Hepatocyte (in vitro differentiated cells): ENCODE results near the gene NTPCR. TPM values are rescaled to one million over a fixed set of nuclear protein-coding genes. Genes with fewer than 3 reads are reported as not detected.

Experiments used
- DNase-seq: peaks from one replicate; pipeline ENCODE4 v3.0.0-alpha.2; 2016; ENCODE audit warnings: low spot score
- H2AFZ ChIP-seq: fragments of 200-600 bp; sonication (generic); 2 replicates; pipeline ENCODE4 v1.6.0; 2016; ENCODE audit warnings: antibody characterized with exemption, mild to moderate bottlenecking
- H3K27ac ChIP-seq: fragments of 200-600 bp; sonication (generic); 2 replicates; pipeline ENCODE4 v1.5.1; 2016; ENCODE audit warnings: mild to moderate bottlenecking
- H3K27me3 ChIP-seq: fragments of 200-600 bp; sonication (generic); 2 replicates; pipeline ENCODE4 v1.6.1; 2016
- H3K36me3 ChIP-seq: fragments of 200-600 bp; sonication (generic); replicated peaks from 2 replicates; pipeline ENCODE4 v1.5.1; 2016; ENCODE audit warnings: low read depth; ENCODE audit not compliant: insufficient read depth
- H3K4me1 ChIP-seq: fragments of 200-600 bp; sonication (generic); 2 replicates; pipeline ENCODE4 v1.5.1; 2016; ENCODE audit warnings: mild to moderate bottlenecking, moderate library complexity; ENCODE audit not compliant: insufficient read depth
- H3K4me2 ChIP-seq: fragments of 200-600 bp; sonication (generic); 2 replicates; pipeline ENCODE4 v1.6.0; 2016
- H3K4me3 ChIP-seq: fragments of 200-600 bp; sonication (generic); 2 replicates; pipeline ENCODE4 v1.5.1; 2016; ENCODE audit warnings: mild to moderate bottlenecking
- H3K79me2 ChIP-seq: fragments of 200-600 bp; sonication (generic); 2 replicates; pipeline ENCODE4 v1.6.0; 2017; ENCODE audit warnings: mild to moderate bottlenecking
- H3K9me2 ChIP-seq: fragments of 200-600 bp; sonication (generic); replicated peaks from 2 replicates; pipeline ENCODE4 v1.6.0; 2017; ENCODE audit warnings: mild to moderate bottlenecking; ENCODE audit not compliant: insufficient read depth
- H3K9me3 ChIP-seq: fragments of 200-600 bp; sonication (generic); 2 replicates; pipeline ENCODE4 v1.5.1; 2016; ENCODE audit warnings: low read depth, mild to moderate bottlenecking
- H4K20me1 ChIP-seq: fragments of 200-600 bp; sonication (generic); 2 replicates; pipeline ENCODE4 v1.6.0; 2016; ENCODE audit warnings: mild to moderate bottlenecking; ENCODE audit not compliant: insufficient read depth, poor library complexity, severe bottlenecking
- EZH2 ChIP-seq: fragments of 200-600 bp; sonication (generic); IDR thresholded peaks from 2 replicates; pipeline ENCODE4 v1.6.1; 2016; ENCODE audit warnings: antibody characterized with exemption, mild to moderate bottlenecking, borderline replicate concordance
- EZH2phosphoT487 ChIP-seq: fragments of 200-600 bp; sonication (generic); IDR thresholded peaks from one replicate; pipeline ENCODE4 v1.6.1; 2018; ENCODE audit warnings: antibody characterized with exemption, mild to moderate bottlenecking, low read depth, moderate library complexity; ENCODE audit not compliant: unreplicated experiment, severe bottlenecking
- WGBS: methylation state at CpG from one replicate; pipeline ENCODE4 v1.1.6; 2016; ENCODE audit warnings: low lambda C conversion rate; ENCODE audit errors: missing lambda C conversion rate; 5-methylcytosine and 5-hydroxymethylcytosine counted together
- polyA plus RNA-seq: library from polyadenylated mRNA; unstranded; fragments of >200 nt; fragmentation: Nextera tagmentation; extraction: Ambion mirVana; gene quantifications from 2 replicates; pipeline ENCODE4 v1.2.1, GENCODE V29; 2016
- total RNA-seq: library from RNA; depleted of rRNA; stranded (reverse); fragments of >200 nt; gene quantifications from 2 replicates; pipeline ENCODE4 v1.2.3, GENCODE V29; 2014
- TF ChIP-seq, protein P1 (sequence below): fragments of 200-600 bp; sonication (generic); IDR thresholded peaks from 2 replicates; pipeline ENCODE4 v1.5.1; 2016; ENCODE audit warnings: antibody characterized with exemption, mild to moderate bottlenecking; ENCODE audit not compliant: poor library complexity

Gene NTPCR
- total and polyA plus RNA-seq, 2 experiments from 2014 or later = 32.1 to 52.9 TPM

DNA sequence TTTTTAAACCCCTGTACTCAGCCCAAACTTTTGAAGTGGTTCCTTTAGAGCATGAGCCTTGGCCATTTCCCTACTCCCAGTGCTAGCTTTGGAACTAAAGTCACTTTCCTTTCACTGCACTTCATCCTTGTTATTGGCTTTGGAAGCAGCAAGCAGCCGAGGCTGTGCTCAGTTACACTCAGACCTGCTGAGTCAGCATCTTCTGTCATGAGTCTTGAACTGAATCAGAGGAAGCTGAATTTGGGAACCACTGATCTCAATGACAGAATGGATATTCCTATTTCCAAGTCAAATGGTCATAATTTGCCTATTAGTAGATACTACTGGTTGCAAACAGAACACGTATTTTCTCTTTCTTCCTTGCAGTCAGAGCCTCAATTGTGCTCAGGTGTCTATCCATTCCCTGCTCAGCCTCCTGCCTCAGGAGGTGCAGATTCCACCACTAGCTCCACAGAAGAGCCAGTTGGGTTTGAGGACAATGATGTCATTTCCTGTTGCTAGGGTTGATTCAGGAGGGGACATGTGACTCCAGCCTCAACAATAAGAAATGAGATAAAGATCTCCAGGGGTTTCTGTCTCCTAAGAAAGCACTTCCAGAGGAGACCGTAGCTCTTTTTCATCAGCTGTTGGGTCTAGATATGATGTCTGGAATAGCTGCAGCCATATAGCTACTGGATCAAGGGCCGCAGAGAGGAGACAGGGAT is 44.9 kb upstream of the NTPCR start:
- Histone ChIP-seq H3K27me3 (no peaks in the 10 kb centered on the region), H3K9me2 (no peaks in the 10 kb centered on the region), H2AFZ (no peak overlapping the region), H3K4me1 (peaks cover 11% of the 10 kb centered on the region), H3K4me3 (no peak overlapping the region), H4K20me1 (no peaks in the 10 kb centered on the region), H3K4me2 (no peak overlapping the region), H3K27ac (no peak overlapping the region), H3K36me3 (no peaks in the 10 kb centered on the region), H3K79me2 (no peaks in the 10 kb centered on the region), H3K9me3 (no peaks in the 10 kb centered on the region)
- TF ChIP-seq, protein P1, sequence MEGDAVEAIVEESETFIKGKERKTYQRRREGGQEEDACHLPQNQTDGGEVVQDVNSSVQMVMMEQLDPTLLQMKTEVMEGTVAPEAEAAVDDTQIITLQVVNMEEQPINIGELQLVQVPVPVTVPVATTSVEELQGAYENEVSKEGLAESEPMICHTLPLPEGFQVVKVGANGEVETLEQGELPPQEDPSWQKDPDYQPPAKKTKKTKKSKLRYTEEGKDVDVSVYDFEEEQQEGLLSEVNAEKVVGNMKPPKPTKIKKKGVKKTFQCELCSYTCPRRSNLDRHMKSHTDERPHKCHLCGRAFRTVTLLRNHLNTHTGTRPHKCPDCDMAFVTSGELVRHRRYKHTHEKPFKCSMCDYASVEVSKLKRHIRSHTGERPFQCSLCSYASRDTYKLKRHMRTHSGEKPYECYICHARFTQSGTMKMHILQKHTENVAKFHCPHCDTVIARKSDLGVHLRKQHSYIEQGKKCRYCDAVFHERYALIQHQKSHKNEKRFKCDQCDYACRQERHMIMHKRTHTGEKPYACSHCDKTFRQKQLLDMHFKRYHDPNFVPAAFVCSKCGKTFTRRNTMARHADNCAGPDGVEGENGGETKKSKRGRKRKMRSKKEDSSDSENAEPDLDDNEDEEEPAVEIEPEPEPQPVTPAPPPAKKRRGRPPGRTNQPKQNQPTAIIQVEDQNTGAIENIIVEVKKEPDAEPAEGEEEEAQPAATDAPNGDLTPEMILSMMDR = no peak
- no peak for TF ChIP-seq EZH2
- TF ChIP-seq EZH2phosphoT487 = no peak
- 90% methylated on average over 4 of the region's 4 CpGs for WGBS
- peak; percentile 31 for DNase-seq

DNA sequence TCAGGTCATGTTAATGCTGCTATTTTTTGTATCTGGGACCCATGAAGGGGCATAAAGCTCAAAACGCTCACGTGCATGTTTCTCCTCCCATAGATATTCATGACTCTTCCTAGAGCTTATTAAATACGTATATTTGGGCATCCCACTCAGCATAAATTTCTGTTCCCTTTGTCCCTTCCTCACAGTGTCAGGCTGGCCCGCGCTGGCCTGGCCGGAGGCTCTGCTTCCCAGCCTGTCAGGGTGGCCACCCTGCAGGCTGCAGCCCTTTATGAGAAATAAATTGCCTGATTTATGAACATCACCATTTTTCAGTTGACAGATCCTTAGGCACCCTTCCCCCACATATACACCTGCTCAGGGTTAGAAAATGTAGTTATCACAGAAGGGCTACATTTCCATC is 44.0 kb upstream of the NTPCR start:
- Histone ChIP-seq H2AFZ (no peak overlapping the region), H4K20me1 (no peaks in the 10 kb centered on the region), H3K9me2 (no peaks in the 10 kb centered on the region), H3K4me1 (peaks cover 10% of the 10 kb centered on the region), H3K9me3 (no peaks in the 10 kb centered on the region), H3K4me3 (no peak overlapping the region), H3K79me2 (no peaks in the 10 kb centered on the region), H3K27ac (no peak overlapping the region), H3K36me3 (no peaks in the 10 kb centered on the region), H3K4me2 (no peak overlapping the region), H3K27me3 (no peaks in the 10 kb centered on the region)
- TF ChIP-seq EZH2 = no peak
- TF ChIP-seq, protein P1 = no peak
- TF ChIP-seq EZH2phosphoT487 = no peak
- no peak for DNase-seq
- 98% methylated on average over 6 of the region's 6 CpGs for WGBS

DNA sequence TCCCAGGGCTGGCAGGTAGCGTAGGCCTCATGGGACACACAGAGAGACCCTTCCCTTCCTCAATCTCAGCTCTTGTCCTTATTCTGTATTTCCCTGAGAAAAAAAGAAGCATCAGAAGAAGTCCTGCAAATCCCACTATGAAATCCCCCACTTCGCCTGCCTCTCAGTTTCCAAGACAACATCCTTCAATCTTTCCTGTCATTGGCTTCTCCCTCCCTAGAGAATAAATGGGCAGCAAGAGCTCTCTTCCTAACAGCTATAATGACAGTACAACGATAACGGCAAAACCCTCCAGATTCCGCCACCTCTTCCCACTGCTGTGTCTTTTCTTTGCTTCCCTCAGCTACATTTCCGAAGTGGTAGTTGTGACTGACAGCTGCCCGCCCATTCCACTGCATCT is 41.6 kb upstream of the NTPCR start:
- Histone ChIP-seq H3K9me3 (no peaks in the 10 kb centered on the region), H3K4me1 (no peaks in the 10 kb centered on the region)
- TF ChIP-seq EZH2phosphoT487 = no peak
- TF ChIP-seq EZH2 = no peak
- TF ChIP-seq, protein P1 = no peak

More for the DNA sequence above, 41.6 kb upstream of the NTPCR start:
- DNase-seq = no peak
- Histone ChIP-seq H3K9me2 (no peaks in the 10 kb centered on the region), H3K4me2 (no peak overlapping the region), H3K36me3 (no peaks in the 10 kb centered on the region), H3K27me3 (no peaks in the 10 kb centered on the region), H3K27ac (no peak overlapping the region), H3K79me2 (no peaks in the 10 kb centered on the region), H4K20me1 (no peaks in the 10 kb centered on the region), H2AFZ (no peak overlapping the region), H3K4me3 (no peak overlapping the region)
- 94% methylated on average over 7 of the region's 7 CpGs for WGBS
